H9 (cell line): ENCODE measurements around the gene SUOX. TPM values are rescaled to one million over a fixed set of nuclear protein-coding genes. Genes with fewer than 3 reads are reported as not detected.
A peak's percentile ranks its signal among the peaks of the same experiment; 100 is the strongest.

Experiments
- DNase-seq: peaks from one replicate; pipeline ENCODE4 v3.0.0-alpha.2; 2017
- H2AFZ ChIP-seq: one replicate; pipeline ENCODE4 v1.6.1; 2013; ENCODE audit warnings: mild to moderate bottlenecking, low read length, control low read depth, moderate library complexity
- H2AK5ac ChIP-seq: 2 replicates; pipeline ENCODE4 v1.6.1; 2013; ENCODE audit warnings: low read length, control low read depth, mixed read lengths; ENCODE audit not compliant: insufficient read length
- H2BK120ac ChIP-seq: one replicate; pipeline ENCODE4 v1.6.1; 2013; ENCODE audit warnings: low read depth, mild to moderate bottlenecking, low read length, control low read depth, inconsistent platforms; ENCODE audit not compliant: poor library complexity, severe bottlenecking
- H2BK12ac ChIP-seq: 2 replicates; pipeline ENCODE4 v1.6.1; 2013; ENCODE audit warnings: low read length, control low read depth, mixed read lengths, low read depth; ENCODE audit not compliant: insufficient read length
- H2BK15ac ChIP-seq: 2 replicates; pipeline ENCODE4 v1.6.1; 2013; ENCODE audit warnings: low read depth, low read length, control low read depth
- H2BK20ac ChIP-seq: one replicate; pipeline ENCODE4 v1.6.1; 2013; ENCODE audit warnings: low read depth, mild to moderate bottlenecking, low read length, control low read depth, inconsistent platforms; ENCODE audit not compliant: poor library complexity, severe bottlenecking
- H2BK5ac ChIP-seq: 2 replicates; pipeline ENCODE4 v1.6.1; 2013; ENCODE audit warnings: low read length, control low read depth, mixed read lengths; ENCODE audit not compliant: insufficient read length
- H3K14ac ChIP-seq: 2 replicates; pipeline ENCODE4 v1.6.1; 2013; ENCODE audit warnings: low read length, control low read depth; ENCODE audit not compliant: insufficient read depth
- H3K18ac ChIP-seq: 2 replicates; pipeline ENCODE4 v1.6.1; 2013; ENCODE audit warnings: low read depth, mild to moderate bottlenecking, mixed read lengths, low read length, control low read depth; ENCODE audit not compliant: insufficient read length
- H3K23ac ChIP-seq: 2 replicates; pipeline ENCODE4 v1.6.1; 2013; ENCODE audit warnings: low read length, control low read depth, mixed read lengths, low read depth; ENCODE audit not compliant: insufficient read length
- H3K23me2 ChIP-seq: 2 replicates; pipeline ENCODE4 v1.6.1; 2013; ENCODE audit warnings: low read depth, mild to moderate bottlenecking, mixed read lengths, low read length, control low read depth; ENCODE audit not compliant: insufficient read length, poor library complexity, severe bottlenecking
- H3K27ac ChIP-seq: 2 replicates; pipeline ENCODE4 v1.5.1; 2013; ENCODE audit warnings: low read length, control low read depth, mixed read lengths, low read depth; ENCODE audit not compliant: insufficient read length
- H3K27me3 ChIP-seq: 2 replicates; pipeline ENCODE4 v1.6.1; 2013; ENCODE audit warnings: low read length, control low read depth, inconsistent platforms; ENCODE audit not compliant: insufficient read depth
- H3K4ac ChIP-seq: 2 replicates; pipeline ENCODE4 v1.6.1; 2013; ENCODE audit warnings: low read depth, mild to moderate bottlenecking, control low read depth, inconsistent platforms, low read length, moderate library complexity
- H3K4me1 ChIP-seq: 2 replicates; pipeline ENCODE4 v1.6.1; 2013; ENCODE audit warnings: low read length, control low read depth, inconsistent platforms; ENCODE audit not compliant: insufficient read depth
- H3K4me2 ChIP-seq: 2 replicates; pipeline ENCODE4 v1.6.1; 2013; ENCODE audit warnings: low read length, control low read depth, mixed read lengths; ENCODE audit not compliant: insufficient read length, insufficient read depth
- H3K56ac ChIP-seq: 2 replicates; pipeline ENCODE4 v1.6.1; 2013; ENCODE audit warnings: low read depth, mild to moderate bottlenecking, mixed read lengths, low read length, control low read depth; ENCODE audit not compliant: insufficient read length
- H3K79me1 ChIP-seq: 2 replicates; pipeline ENCODE4 v1.6.1; 2013; ENCODE audit warnings: low read depth, mild to moderate bottlenecking, moderate library complexity, low read length, control low read depth, inconsistent platforms; ENCODE audit not compliant: insufficient read depth, poor library complexity, severe bottlenecking
- H3K79me2 ChIP-seq: 2 replicates; pipeline ENCODE4 v1.6.1; 2013; ENCODE audit warnings: low read length, control low read depth, inconsistent platforms; ENCODE audit not compliant: insufficient read depth
- H3K9ac ChIP-seq: 2 replicates; pipeline ENCODE4 v1.6.1; 2013; ENCODE audit warnings: low read length, control low read depth, mixed read lengths; ENCODE audit not compliant: insufficient read length; ENCODE audit errors: extremely low read depth
- H3K9me3 ChIP-seq: one replicate; pipeline ENCODE4 v1.6.1; 2013; ENCODE audit warnings: low read depth, low read length, inconsistent platforms; ENCODE audit not compliant: control insufficient read depth
- H3T11ph ChIP-seq: one replicate; pipeline ENCODE4 v1.6.1; 2013; ENCODE audit warnings: mild to moderate bottlenecking, low read length, control low read depth, inconsistent platforms
- H4K20me1 ChIP-seq: one replicate; pipeline ENCODE4 v1.6.1; 2013; ENCODE audit not compliant: control insufficient read depth, insufficient read length, insufficient read depth
- H4K5ac ChIP-seq: 2 replicates; pipeline ENCODE4 v1.6.1; 2013; ENCODE audit warnings: low read depth, mild to moderate bottlenecking, mixed read lengths, low read length, control low read depth; ENCODE audit not compliant: insufficient read length
- H4K8ac ChIP-seq: replicated peaks from 2 replicates; pipeline ENCODE4 v1.6.1; 2013; ENCODE audit warnings: low read length, control low read depth, mixed read lengths, low read depth; ENCODE audit not compliant: insufficient read length
- H4K91ac ChIP-seq: 2 replicates; pipeline ENCODE4 v1.6.1; 2013; ENCODE audit warnings: low read depth, mild to moderate bottlenecking, moderate library complexity, mixed read lengths, low read length, control low read depth; ENCODE audit not compliant: insufficient read length
- H3K27ac Mint-ChIP-seq, 3 experiments: 2 replicates in 2 of 3; 3 replicates in 1 of 3; pipeline ENCODE4 v1.8.0; 2020 to 2021; ENCODE audit warnings: mixed read lengths in 3 of 3, mild to moderate bottlenecking in 1 of 3, moderate library complexity in 1 of 3
- H3K27me3 Mint-ChIP-seq: 2 replicates; pipeline ENCODE4 v1.8.0; 2021; ENCODE audit warnings: low read depth, mild to moderate bottlenecking, moderate library complexity, mixed read lengths
- H3K36me3 Mint-ChIP-seq, 3 experiments: 2 replicates in 2 of 3; 3 replicates in 1 of 3; pipeline ENCODE4 v1.8.0; 2020 to 2021; ENCODE audit warnings: low read depth in 3 of 3, mixed read lengths in 3 of 3; ENCODE audit not compliant: insufficient read depth in 1 of 3
- H3K4me1 Mint-ChIP-seq, 2 experiments: 2 replicates each; pipeline ENCODE4 v1.8.0; 2020; ENCODE audit warnings: mixed read lengths in 2 of 2
- H3K4me3 Mint-ChIP-seq, 2 experiments: 2 replicates in 1 of 2; 3 replicates in 1 of 2; pipeline ENCODE4 v1.8.0; 2020 to 2021; ENCODE audit warnings: mild to moderate bottlenecking in 2 of 2, mixed read lengths in 2 of 2, moderate library complexity in 1 of 2
- H3K9me3 Mint-ChIP-seq, 2 experiments: 2 replicates in 1 of 2; 3 replicates in 1 of 2; pipeline ENCODE4 v1.8.0; 2020; ENCODE audit warnings: mild to moderate bottlenecking in 2 of 2, mixed read lengths in 2 of 2, moderate library complexity in 1 of 2
- CTCF ChIP-seq: fragments of 200-600 bp; sonication (generic); conservative IDR thresholded peaks from 3 replicates; pipeline ENCODE4 v1.8.0; 2021; ENCODE audit warnings: antibody characterized with exemption, mild to moderate bottlenecking
- WGBS: extraction: QIAGEN DNeasy Blood & Tissue Kit; methylation state at CpG from one replicate; pipeline ENCODE4 v1.1.7; 2013; ENCODE audit warnings: missing lambda C conversion rate, low lambda C conversion rate, mixed read lengths; ENCODE audit not compliant: insufficient read length; ENCODE audit errors: extremely low coverage; 5-methylcytosine and 5-hydroxymethylcytosine counted together
- total RNA-seq: library from RNA; stranded (reverse); gene quantifications from 2 replicates; pipeline ENCODE4 v1.2.1, GENCODE V29; 2021

SUOX gene
- total RNA-seq, 1 experiment from 2014 or later = 21.0 TPM

- no peak overlapping the region for H3T11ph ChIP-seq
- H2BK15ac ChIP-seq = no peak overlapping the region
- no peak overlapping the region for H3K27ac ChIP-seq
- H2BK120ac ChIP-seq = no peak overlapping the region
- WGBS = no CpG with 5 or more reads among the region's 8 CpGs
- DNase-seq = no peak
- H3K27me3 ChIP-seq = no peaks in the 10 kb centered on the region
- Mint-ChIP-seq H3K4me3 (no peak overlapping the region), H3K27ac (0 out of 7 replicates have a peak overlapping the region, but pooled peaks of 1 of the 3 experiments have one; percentile 57), H3K4me1 (peaks cover 6 to 11% of the 10 kb centered on the region in 2 experiments; a peak in 3 of 4 replicates), H3K27me3 (no peaks in the 10 kb centered on the region), H3K9me3 (no peaks in the 10 kb centered on the region), H3K36me3 (peaks cover 41 to 50% (median 46%) of the 10 kb centered on the region in 3 experiments; a peak in 6 of 7 replicates)
- no peak overlapping the region for H3K56ac ChIP-seq
- H2AFZ ChIP-seq = no peak overlapping the region
- H3K23me2 ChIP-seq = peaks cover 8% of the 10 kb centered on the region
- no peak overlapping the region for H3K4ac ChIP-seq
- H4K5ac ChIP-seq = no peak overlapping the region
- no peak overlapping the region for H2AK5ac ChIP-seq
- no peak overlapping the region for H3K23ac ChIP-seq
- H3K9me3 ChIP-seq = no peaks in the 10 kb centered on the region
- no peak overlapping the region for H2BK20ac ChIP-seq
- no peak overlapping the region for H3K14ac ChIP-seq
- H2BK12ac ChIP-seq = no peak overlapping the region
- no peak overlapping the region for H2BK5ac ChIP-seq
- no peak overlapping the region for H3K4me2 ChIP-seq
- no peaks in the 10 kb centered on the region for H4K20me1 ChIP-seq
- no peak overlapping the region for H4K8ac ChIP-seq
- no peak overlapping the region for H3K18ac ChIP-seq
- no peak overlapping the region for H3K9ac ChIP-seq
- no peaks in the 10 kb centered on the region for H3K79me1 ChIP-seq
- no peak overlapping the region for H4K91ac ChIP-seq
- no peaks in the 10 kb centered on the region for H3K4me1 ChIP-seq
- H3K79me2 ChIP-seq = no peaks in the 10 kb centered on the region
- no peak for TF ChIP-seq CTCF
These were observed 1.7 kb upstream of the SUOX start for GRCh38 chr12:55995366-55995765.
